SU-DHL-6 (cell line): Measurements from ENCODE around the gene SCTR.

ENCODE experiments used
- H2AFZ ChIP-seq: fragments of 200-600 bp; sonication (generic); 2 replicates; pipeline ENCODE4 v1.6.1; 2014; ENCODE audit warnings: low read depth, mild to moderate bottlenecking, moderate library complexity, mixed read lengths, antibody characterized with exemption, low read length; ENCODE audit not compliant: severe bottlenecking
- H3F3A ChIP-seq: fragments of 200-600 bp; shearing (Covaris generic); 2 replicates; pipeline ENCODE4 v1.6.0; 2016; ENCODE audit warnings: antibody characterized with exemption, mild to moderate bottlenecking; ENCODE audit not compliant: insufficient read depth
- H3K27ac ChIP-seq: fragments of 200-600 bp; sonication (generic); 2 replicates; pipeline ENCODE4 v1.5.1; 2016; ENCODE audit warnings: low read depth, mild to moderate bottlenecking, low read length, moderate library complexity, mixed read lengths
- H3K27me3 ChIP-seq: fragments of 200-600 bp; sonication (generic), shearing (Covaris generic); 2 replicates; pipeline ENCODE4 v1.6.0; 2014; ENCODE audit warnings: mild to moderate bottlenecking, low read length
- H3K36me3 ChIP-seq: fragments of 200-600 bp; sonication (generic); 2 replicates; pipeline ENCODE4 v1.6.1; 2014; ENCODE audit warnings: mild to moderate bottlenecking, low read length, mixed read lengths
- H3K4me2 ChIP-seq: fragments of 300-600, 200-600 bp; shearing (Covaris generic), sonication (generic); 2 replicates; pipeline ENCODE4 v1.6.0; 2014; ENCODE audit warnings: low read length, low read depth, mild to moderate bottlenecking; ENCODE audit not compliant: poor library complexity, severe bottlenecking
- H3K4me3 ChIP-seq: fragments of 200-600 bp; sonication (generic); 2 replicates; pipeline ENCODE4 v1.5.1; 2014; ENCODE audit warnings: antibody characterized with exemption, low read length, mild to moderate bottlenecking, mixed read lengths; ENCODE audit not compliant: insufficient read depth, poor library complexity, severe bottlenecking
- H3K79me2 ChIP-seq: fragments of 200-600 bp; sonication (generic); 2 replicates; pipeline ENCODE4 v1.6.1; 2014; ENCODE audit warnings: mild to moderate bottlenecking, low read length, moderate library complexity; ENCODE audit not compliant: insufficient read depth
- H3K9ac ChIP-seq: fragments of 200-600 bp; sonication (generic); 2 replicates; pipeline ENCODE4 v1.7.0; 2014; ENCODE audit warnings: mild to moderate bottlenecking, low read length
- H3K9me2 ChIP-seq: fragments of 200-600 bp; sonication (generic); replicated peaks from 2 replicates; pipeline ENCODE4 v1.6.1; 2014; ENCODE audit warnings: low read length; ENCODE audit not compliant: insufficient read depth
- H3K9me3 ChIP-seq: fragments of 200-600 bp; sonication (generic); 2 replicates; pipeline ENCODE4 v1.6.1; 2014; ENCODE audit warnings: low read length, mixed read lengths; ENCODE audit not compliant: insufficient read depth
- H4K20me1 ChIP-seq: fragments of 200-600 bp; sonication (generic); 2 replicates; pipeline ENCODE4 v1.6.1; 2014; ENCODE audit warnings: low read depth, mild to moderate bottlenecking, antibody characterized with exemption, low read length, moderate library complexity, mixed read lengths
- EZH2phosphoT487 ChIP-seq: fragments of 200-600 bp; sonication (generic), shearing (Covaris generic); conservative IDR thresholded peaks from 2 replicates; pipeline ENCODE4 v1.6.1; 2018; ENCODE audit warnings: mild to moderate bottlenecking, antibody characterized with exemption, low read length, moderate library complexity, mixed read lengths
- TF ChIP-seq, protein P1 (sequence below): fragments of 200-600 bp; sonication (generic); IDR thresholded peaks from one replicate; pipeline ENCODE4 v1.5.1; 2017; ENCODE audit warnings: antibody characterized with exemption, mild to moderate bottlenecking, low read length, moderate library complexity; ENCODE audit not compliant: insufficient read depth, poor library complexity, severe bottlenecking

SCTR gene

DNA sequence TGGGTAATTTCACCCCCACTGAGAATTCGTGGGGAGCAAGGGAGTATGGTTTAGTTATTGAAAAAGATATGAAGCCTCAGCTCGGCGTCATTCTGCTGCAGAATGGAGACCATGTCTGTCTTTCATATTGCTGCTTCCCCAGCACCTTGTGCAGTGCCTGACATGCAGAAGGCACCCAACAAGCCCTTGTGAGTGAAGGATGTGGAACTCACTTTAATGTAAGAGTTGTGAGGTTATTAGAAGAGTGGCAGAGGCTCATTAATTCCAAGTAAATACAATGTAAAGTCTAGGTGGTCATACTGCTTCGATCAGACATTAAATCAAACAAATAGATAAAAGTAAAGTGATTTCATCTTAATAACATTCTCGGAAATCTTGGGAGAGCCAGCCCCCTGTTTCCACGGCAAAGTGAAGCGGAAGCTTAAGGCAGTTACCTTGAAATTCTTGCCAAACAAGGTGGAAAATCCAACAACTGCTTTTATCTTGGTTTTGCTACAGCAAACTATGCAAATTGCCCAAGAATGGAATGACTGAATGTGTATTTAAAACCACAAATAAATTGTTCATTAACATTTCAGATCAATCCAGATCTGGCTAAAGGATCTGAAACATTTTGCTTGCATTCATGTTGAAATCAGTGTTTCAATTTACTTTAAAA lies 29.5 kb upstream of the SCTR start:
- Histone ChIP-seq H2AFZ (no peak overlapping the region), H3K9ac (no peak overlapping the region), H3K9me3 (no peaks in the 10 kb centered on the region), H3F3A (no peaks in the 10 kb centered on the region), H3K27me3 (no peaks in the 10 kb centered on the region), H3K9me2 (no peaks in the 10 kb centered on the region), H3K79me2 (no peaks in the 10 kb centered on the region), H3K4me2 (no peak overlapping the region), H3K36me3 (no peaks in the 10 kb centered on the region), H3K4me3 (no peak overlapping the region), H4K20me1 (no peaks in the 10 kb centered on the region), H3K27ac (no peak overlapping the region)
- TF ChIP-seq, protein P1, sequence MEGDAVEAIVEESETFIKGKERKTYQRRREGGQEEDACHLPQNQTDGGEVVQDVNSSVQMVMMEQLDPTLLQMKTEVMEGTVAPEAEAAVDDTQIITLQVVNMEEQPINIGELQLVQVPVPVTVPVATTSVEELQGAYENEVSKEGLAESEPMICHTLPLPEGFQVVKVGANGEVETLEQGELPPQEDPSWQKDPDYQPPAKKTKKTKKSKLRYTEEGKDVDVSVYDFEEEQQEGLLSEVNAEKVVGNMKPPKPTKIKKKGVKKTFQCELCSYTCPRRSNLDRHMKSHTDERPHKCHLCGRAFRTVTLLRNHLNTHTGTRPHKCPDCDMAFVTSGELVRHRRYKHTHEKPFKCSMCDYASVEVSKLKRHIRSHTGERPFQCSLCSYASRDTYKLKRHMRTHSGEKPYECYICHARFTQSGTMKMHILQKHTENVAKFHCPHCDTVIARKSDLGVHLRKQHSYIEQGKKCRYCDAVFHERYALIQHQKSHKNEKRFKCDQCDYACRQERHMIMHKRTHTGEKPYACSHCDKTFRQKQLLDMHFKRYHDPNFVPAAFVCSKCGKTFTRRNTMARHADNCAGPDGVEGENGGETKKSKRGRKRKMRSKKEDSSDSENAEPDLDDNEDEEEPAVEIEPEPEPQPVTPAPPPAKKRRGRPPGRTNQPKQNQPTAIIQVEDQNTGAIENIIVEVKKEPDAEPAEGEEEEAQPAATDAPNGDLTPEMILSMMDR = no peak
- TF ChIP-seq EZH2phosphoT487 = no peak

DNA sequence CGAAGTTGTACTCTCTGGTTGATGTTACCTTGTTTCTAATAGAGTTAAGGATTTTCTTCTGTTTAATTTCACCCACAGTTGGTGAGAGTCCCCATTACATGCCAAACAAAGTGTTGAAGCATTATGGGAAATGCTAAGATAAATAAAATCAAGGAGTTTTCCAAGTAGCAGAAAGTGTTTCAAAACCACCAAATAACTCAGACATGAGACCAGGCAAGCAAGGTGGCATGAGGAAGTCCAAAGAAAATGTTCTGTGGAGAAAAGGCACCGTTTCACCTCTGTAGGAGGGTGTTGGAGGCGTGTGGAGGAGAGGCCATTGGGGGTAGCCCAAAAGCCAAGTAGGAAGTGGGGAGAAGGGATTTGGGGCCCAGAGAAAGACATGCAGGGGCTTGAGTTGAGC lies 28.6 kb upstream of the SCTR start:
- Histone ChIP-seq H3K9me2 (no peaks in the 10 kb centered on the region), H3K36me3 (no peaks in the 10 kb centered on the region), H2AFZ (no peak overlapping the region), H4K20me1 (no peaks in the 10 kb centered on the region), H3K27me3 (no peaks in the 10 kb centered on the region), H3K79me2 (no peaks in the 10 kb centered on the region), H3K9me3 (no peaks in the 10 kb centered on the region), H3K4me3 (no peak overlapping the region), H3F3A (no peaks in the 10 kb centered on the region), H3K4me2 (no peak overlapping the region), H3K9ac (no peak overlapping the region), H3K27ac (no peak overlapping the region)
- TF ChIP-seq, protein P1 = no peak

DNA sequence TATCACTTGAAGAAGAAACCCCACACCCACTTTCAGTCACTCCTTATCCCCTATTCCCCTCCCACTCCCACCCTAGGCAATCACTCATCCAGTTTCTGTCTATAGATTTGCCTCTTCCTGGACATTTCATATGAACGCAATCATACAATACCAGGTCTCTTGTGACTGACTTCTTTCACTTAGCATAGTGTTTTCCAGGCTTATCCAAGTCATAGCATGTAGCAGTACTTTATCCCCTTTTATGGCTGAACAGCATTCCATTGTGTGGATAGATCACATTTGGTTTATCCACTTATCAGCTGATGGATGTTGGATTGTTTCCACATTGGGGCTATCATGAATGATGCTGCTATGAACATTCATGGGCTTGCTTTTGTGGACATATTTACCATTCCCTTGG lies 26.6 kb upstream of the SCTR start:
- no peaks in the 10 kb centered on the region for H3K36me3 ChIP-seq
- no peak overlapping the region for H3K4me3 ChIP-seq
- TF ChIP-seq, protein P1 = no peak
- no peak for TF ChIP-seq EZH2phosphoT487
- H3K9me3 ChIP-seq = no peaks in the 10 kb centered on the region
- H3K4me2 ChIP-seq = no peak overlapping the region
- no peaks in the 10 kb centered on the region for H3K9me2 ChIP-seq
- no peaks in the 10 kb centered on the region for H3K79me2 ChIP-seq
- H4K20me1 ChIP-seq = no peaks in the 10 kb centered on the region
- H3K27ac ChIP-seq = no peak overlapping the region
- H3K27me3 ChIP-seq = no peaks in the 10 kb centered on the region
- H3K9ac ChIP-seq = no peak overlapping the region
- H2AFZ ChIP-seq = no peak overlapping the region
- no peaks in the 10 kb centered on the region for H3F3A ChIP-seq

DNA sequence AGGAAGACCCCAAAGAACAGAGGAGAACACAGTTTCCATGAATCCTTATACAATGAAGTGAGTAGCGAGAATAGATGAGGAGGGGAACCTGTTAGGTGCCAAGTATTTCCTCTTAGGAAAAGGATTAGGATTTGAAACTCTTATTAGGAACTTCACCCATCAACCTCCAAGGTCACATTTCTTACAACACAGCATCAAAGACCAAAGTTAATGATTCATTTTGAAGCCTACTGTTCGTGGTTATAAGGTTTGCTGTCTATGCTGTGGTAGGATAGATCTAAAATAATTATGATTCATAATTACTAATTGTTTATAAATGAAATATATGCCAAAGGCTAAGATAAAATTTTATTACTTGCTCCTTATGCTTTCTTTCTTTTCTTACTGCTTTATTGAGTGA lies 26.1 kb upstream of the SCTR start:
- Histone ChIP-seq H3K27ac (no peak overlapping the region), H3K4me2 (no peak overlapping the region), H2AFZ (no peak overlapping the region), H3K9me2 (no peaks in the 10 kb centered on the region), H3K36me3 (no peaks in the 10 kb centered on the region), H3K9ac (no peak overlapping the region), H3F3A (no peaks in the 10 kb centered on the region), H3K27me3 (no peaks in the 10 kb centered on the region), H3K9me3 (no peaks in the 10 kb centered on the region), H3K4me3 (no peak overlapping the region), H4K20me1 (no peaks in the 10 kb centered on the region), H3K79me2 (no peaks in the 10 kb centered on the region)
- TF ChIP-seq, protein P1 = no peak
- no peak for TF ChIP-seq EZH2phosphoT487
